Endothelial cell of umbilical vein (primary cell): ENCODE measurements around the gene PDGFB. TPM values are rescaled to one million over a fixed set of nuclear protein-coding genes. Genes with fewer than 3 reads are reported as not detected.

Experiments used
- BruUV-seq: library from RNA; stranded (reverse); fragments of 400-500 nt; replicated peaks from 2 replicates; lab custom pipeline; 2021; lab: Mats Ljungman, UMichigan
- CTCF ChIA-PET: fragments of 300-600, 350-600 bp; sonication (Branson Sonifier 250); formaldehyde crosslinking; loops from one replicate; lab custom pipeline; 2021; ENCODE audit warnings: antibody characterized with exemption, inconsistent platforms; lab: Charles Lee
- POLR2A ChIA-PET: fragments of 300-600, 350-600 bp; sonication (Branson Sonifier 250); formaldehyde crosslinking; loops from one replicate; lab custom pipeline; 2021; ENCODE audit warnings: antibody characterized with exemption, inconsistent platforms; lab: Charles Lee
- DNase-seq: peaks from one replicate; pipeline ENCODE4 v3.0.0-alpha.2; 2011; ENCODE audit warnings: low read depth, low spot score
- FAIRE-seq: peaks from 2 replicates; lab custom pipeline; 2011; peaks lifted over from hg19 to GRCh38; lab: Jason Lieb, UNC
- H2AFZ ChIP-seq: 2 replicates; pipeline ENCODE4 v1.6.0; 2012; ENCODE audit warnings: low read depth, low read length, control low read depth, inconsistent platforms
- H3K27ac ChIP-seq: 2 replicates; pipeline ENCODE4 v1.5.1; 2011; ENCODE audit warnings: low read depth, mild to moderate bottlenecking, control low read depth, low read length, moderate library complexity; ENCODE audit not compliant: insufficient read depth
- H3K27me3 ChIP-seq, 2 experiments: 2 replicates each; pipeline versions ENCODE4 v1.6.0 to v1.6.1; 2011; ENCODE audit warnings: low read length in 2 of 2, mixed read lengths in 1 of 2; ENCODE audit not compliant: control insufficient read depth in 2 of 2, insufficient read depth in 2 of 2
- H3K36me3 ChIP-seq, 2 experiments: 2 replicates in 1 of 2; 3 replicates in 1 of 2; pipeline ENCODE4 v1.5.1; 2011; ENCODE audit warnings: low read length in 2 of 2, mild to moderate bottlenecking in 1 of 2, moderate library complexity in 1 of 2; ENCODE audit not compliant: control insufficient read depth in 2 of 2, insufficient read depth in 2 of 2; ENCODE audit errors: extremely low read depth in 1 of 2
- H3K4me1 ChIP-seq: 3 replicates; pipeline ENCODE4 v1.5.1; 2011; ENCODE audit warnings: mild to moderate bottlenecking, low read length; ENCODE audit not compliant: control insufficient read depth, insufficient read depth; ENCODE audit errors: extremely low read depth
- H3K4me2 ChIP-seq: 2 replicates; pipeline ENCODE4 v1.6.1; 2011; ENCODE audit warnings: low read length, control low read depth, mixed read lengths; ENCODE audit not compliant: insufficient read depth
- H3K4me3 ChIP-seq, 3 experiments: fragments of 200-600 bp in 1 of 3; sonication (generic), shearing (Covaris generic) in 1 of 3; replicated peaks in 1 of 3; 2 replicates each; pipeline ENCODE4 v1.5.1; 2011 to 2016; ENCODE audit warnings: control low read depth in 3 of 3, low read length in 3 of 3, mild to moderate bottlenecking in 2 of 3, inconsistent platforms in 1 of 3, low read depth in 1 of 3, moderate library complexity in 1 of 3; ENCODE audit not compliant: insufficient read depth in 1 of 3
- H3K79me2 ChIP-seq: 2 replicates; pipeline ENCODE4 v1.6.0; 2012; ENCODE audit warnings: low read length, inconsistent platforms; ENCODE audit not compliant: control insufficient read depth, insufficient read depth
- H3K9ac ChIP-seq: replicated peaks from 2 replicates; pipeline ENCODE3; 2011; ENCODE audit warnings: low read length, control low read depth; ENCODE audit not compliant: insufficient read depth; ENCODE audit errors: extremely low read depth
- H3K9me1 ChIP-seq: replicated peaks from 3 replicates; pipeline ENCODE4 v1.6.0; 2011; ENCODE audit warnings: mild to moderate bottlenecking, low read length; ENCODE audit not compliant: control insufficient read depth, insufficient read depth; ENCODE audit errors: extremely low read depth
- H3K9me3 ChIP-seq: replicated peaks from 2 replicates; pipeline ENCODE4 v1.5.1; 2012; ENCODE audit warnings: low read length, inconsistent platforms; ENCODE audit not compliant: control insufficient read depth, insufficient read depth
- H4K20me1 ChIP-seq: replicated peaks from 2 replicates; pipeline ENCODE3; 2011; ENCODE audit warnings: mild to moderate bottlenecking, low read length; ENCODE audit not compliant: control insufficient read depth, insufficient read depth; ENCODE audit errors: extremely low read depth
- CTCF ChIP-seq, 2 donors: IDR thresholded peaks; 1 replicate in 1 of 2; 2 replicates in 1 of 2; pipeline ENCODE4 v1.5.1; 2011; ENCODE audit warnings: low read length in 2 of 2, mild to moderate bottlenecking in 2 of 2, moderate library complexity in 2 of 2, control low read depth in 1 of 2, inconsistent platforms in 1 of 2, low read depth in 1 of 2; ENCODE audit not compliant: insufficient read depth in 1 of 2; ENCODE audit errors: extremely low read depth in 1 of 2
- EZH2 ChIP-seq: IDR thresholded peaks from 2 replicates; pipeline ENCODE4 v1.6.1; 2012; ENCODE audit warnings: borderline replicate concordance, low read depth, mild to moderate bottlenecking, moderate library complexity, low read length, inconsistent platforms; ENCODE audit not compliant: severe bottlenecking
- FOS ChIP-seq: IDR thresholded peaks from 2 replicates; pipeline ENCODE4 v1.6.1; 2011; ENCODE audit warnings: mild to moderate bottlenecking, low read length, moderate library complexity, borderline replicate concordance; ENCODE audit not compliant: insufficient read depth
- GATA2 ChIP-seq: IDR thresholded peaks from 2 replicates; pipeline ENCODE4 v1.7.0; 2011; ENCODE audit warnings: low read depth, mild to moderate bottlenecking, moderate library complexity, mixed read lengths, low read length; ENCODE audit not compliant: insufficient read length, insufficient read depth
- JUN ChIP-seq: IDR thresholded peaks from 2 replicates; pipeline ENCODE4 v1.6.1; 2011; ENCODE audit warnings: borderline replicate concordance, low read depth; ENCODE audit not compliant: insufficient read length, insufficient read depth
- MAX ChIP-seq: IDR thresholded peaks from 2 replicates; pipeline ENCODE4 v1.6.1; 2011; ENCODE audit not compliant: insufficient read depth, insufficient read length
- MYC ChIP-seq: IDR thresholded peaks from one replicate; pipeline ENCODE4 v1.6.1; 2011; ENCODE audit warnings: mild to moderate bottlenecking, low read depth, low read length
- POLR2A ChIP-seq: IDR thresholded peaks from 2 replicates; pipeline ENCODE4 v1.6.1; 2012; ENCODE audit warnings: low read depth, mild to moderate bottlenecking, control low read depth, low read length
- POLR2AphosphoS5 ChIP-seq: IDR thresholded peaks from 2 replicates; pipeline ENCODE4 v1.6.1; 2012; ENCODE audit warnings: low read depth, mild to moderate bottlenecking, control low read depth, low read length, moderate library complexity; ENCODE audit not compliant: insufficient read depth
- dilution Hi-C: fragments of 300-500 bp; cut with MboI; formaldehyde crosslinking; loops from one replicate; pipeline ENCODE4 v1.15.0; 2019; ENCODE audit warnings: low sequenced_read_pairs; ENCODE audit not compliant: extremely low pct_ligation_motif_present
- intact Hi-C: fragments of 100-400 bp; cut with micrococcal nuclease; formaldehyde crosslinking; loops from one replicate; pipeline ENCODE4 v1.10.0; 2022
- polyA plus RNA-seq, 4 experiments: library from polyadenylated mRNA; depleted of rRNA in 3 of 4; stranded (reverse) in 3 of 4; unstranded in 1 of 4; fragments of >200 nt; gene quantifications; 2 replicates each; pipeline versions ENCODE4 v1.2.1 to v1.2.3, GENCODE V29; 2011 to 2012; ENCODE audit warnings: missing spikeins in 1 of 4
- total RNA-seq: library from RNA; stranded (reverse); gene quantifications from 2 replicates; pipeline ENCODE4 v1.2.3, GENCODE V29; 2021

PDGFB gene
- total and polyA plus RNA-seq, 2 donors (not counting 3 experiments of a cell fraction or from before 2014, with no cell fraction given), result 135 to 240 TPM

- no peak for TF ChIP-seq CTCF (IDR thresholded peaks at IDR 0.05; ENCODE audit: extremely low read depth in 1 of 2, insufficient read depth in 1 of 2, low read depth in 1 of 2, low read length in 2 of 2)
- no peak for TF ChIP-seq EZH2
- TF ChIP-seq MAX, result peak; percentile 11
- TF ChIP-seq JUN, result no peak
- peak; percentile 54 for TF ChIP-seq GATA2
- no peak for TF ChIP-seq MYC
- TF ChIP-seq POLR2A, result peak; percentile 45
- TF ChIP-seq FOS, result peak; percentile 39
- TF ChIP-seq POLR2AphosphoS5, result peak; percentile 97
- H3K36me3 ChIP-seq, result no peaks in the 10 kb centered on the region
- peak; percentile 86 for FAIRE-seq
- no peak overlapping the region for H2AFZ ChIP-seq
- H3K9me3 ChIP-seq, result no peaks in the 10 kb centered on the region
- peaks cover 81% of the 10 kb centered on the region for H3K4me1 ChIP-seq
- H3K9ac ChIP-seq, result peak overlapping the region; percentile 80
- H3K27ac ChIP-seq, result peak overlapping the region; percentile 99
- no peak overlapping the region for H3K4me3 ChIP-seq
- H3K9me1 ChIP-seq, result no peaks in the 10 kb centered on the region
- peak; percentile 78 for DNase-seq
- H3K4me2 ChIP-seq, result peak overlapping the region; percentile 12
- intact Hi-C loops, result loop anchor here (10.0 kb wide), 1 partner anchor 349 kb away; the partner anchor contains the start of gene ATF4
- no peaks in the 10 kb centered on the region for H4K20me1 ChIP-seq
- dilution Hi-C loops, result no loop called here
- H3K27me3 ChIP-seq, result no peaks in the 10 kb centered on the region
- no TSS peak for BruUV-seq
- POLR2A ChIA-PET, result interaction anchor here (1.6 to 2.0 kb wide), 2 partner anchors 38 to 143 kb away, joined by 7 read pairs; no protein-coding TSS in a partner anchor
- CTCF ChIA-PET, result interaction anchor here (1.0 to 2.2 kb wide), 6 partner anchors 54 to 353 kb away, joined by 3 to 6 read pairs (median 4); partner anchors contain the start of gene PDGFB
- no peaks in the 10 kb centered on the region for H3K79me2 ChIP-seq
These were observed 68.6 kb downstream of the PDGFB start for GRCh38 chr22:39176143-39176713.
